Activated T-cell treated with anti-CD3 and anti-CD28 coated beads, Interleukin-2, amount 50 U/mL, for 48 hours (primary cell): ENCODE data around the gene CAPG.

Source experiments
- DNase-seq, 2 experiments: peaks; one replicate each; pipeline ENCODE4 v3.0.0-alpha.2; 2020

Gene CAPG

GRCh38 chr2:85355521-85355920 is 54.6 kb downstream of the CAPG start:
- no peak for DNase-seq

GRCh38 chr2:85355073-85355410 is 55.1 kb downstream of the CAPG start:
- DNase-seq, result no peak

- DNase-seq, result peak; percentile 95 to 96
These were observed 55.7 kb downstream of the CAPG start, which contains the start of the genes ELMOD3 and RETSAT for GRCh38 chr2:85354286-85355072. ELMOD3 (plus strand) TSS chr2:85354769; CDS start chr2:85357199, 2,430 bp downstream. RETSAT (minus strand) TSS chr2:85354528; CDS start chr2:85354507, 21 bp downstream.

- DNase-seq, result no peak
These were observed 56.3 kb downstream of the CAPG start for GRCh38 chr2:85353876-85354285.

GRCh38 chr2:85347599-85347998 is 62.6 kb downstream of the CAPG start:
- no peak for DNase-seq
